Vagina (tissue), 2 donors: ENCODE results near the gene DYNLT1.

Experiments
- CTCF ChIP-seq, 3 experiments: fragments of 450-650 bp in 2 of 3; fragments of 200-600 bp in 1 of 3; sonication (generic) in 1 of 3; IDR thresholded peaks; one replicate each; pipeline ENCODE4 v1.5.1; 2017 to 2019; ENCODE audit warnings: antibody characterized with exemption in 3 of 3, mild to moderate bottlenecking in 2 of 3, moderate library complexity in 2 of 3
- POLR2AphosphoS5 ChIP-seq, 2 donors: sonication (generic); formaldehyde crosslinking; IDR thresholded peaks; one replicate each; pipeline ENCODE4 v1.9.0; 2017; ENCODE audit warnings: antibody characterized with exemption in 2 of 2, mild to moderate bottlenecking in 2 of 2, low read depth in 1 of 2; ENCODE audit not compliant: insufficient read depth in 1 of 2

- no peak for TF ChIP-seq CTCF (IDR thresholded peaks at IDR 0.05)
- no peak for TF ChIP-seq POLR2AphosphoS5 (IDR thresholded peaks at IDR 0.05; ENCODE audit: insufficient read depth in 1 of 2, low read depth in 1 of 2)
These were observed 41.8 kb upstream of the DYNLT1 start for GRCh38 chr6:158686311-158686710.
